ENCODE results near the gene EXOC5.
"Not testable (repeated sequence)": the region's sequence is repeated elsewhere in the genome, so short reads cannot be mapped to it uniquely, and the experiment has no call there.

The EXOC5 gene

DNA sequence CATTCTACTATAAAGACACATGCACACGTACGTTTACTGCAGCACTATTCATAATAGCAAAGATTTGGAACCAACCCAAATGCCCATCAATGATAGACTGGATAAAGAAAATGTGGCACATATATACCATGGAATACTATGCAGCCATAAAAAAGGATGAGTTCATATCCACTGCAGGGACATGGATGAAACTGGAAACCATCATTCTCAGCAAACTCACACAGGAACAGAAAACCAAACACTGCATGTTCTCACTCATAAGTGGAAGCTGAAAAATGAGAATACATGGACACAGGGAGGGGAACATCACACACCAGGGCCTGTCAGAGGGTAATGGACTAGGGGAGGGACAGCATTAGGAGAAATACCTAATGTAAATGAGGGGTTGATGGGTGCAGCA, 10.5 kb downstream of the EXOC5 start:
- DNase-seq: not testable (repeated sequence)

DNA sequence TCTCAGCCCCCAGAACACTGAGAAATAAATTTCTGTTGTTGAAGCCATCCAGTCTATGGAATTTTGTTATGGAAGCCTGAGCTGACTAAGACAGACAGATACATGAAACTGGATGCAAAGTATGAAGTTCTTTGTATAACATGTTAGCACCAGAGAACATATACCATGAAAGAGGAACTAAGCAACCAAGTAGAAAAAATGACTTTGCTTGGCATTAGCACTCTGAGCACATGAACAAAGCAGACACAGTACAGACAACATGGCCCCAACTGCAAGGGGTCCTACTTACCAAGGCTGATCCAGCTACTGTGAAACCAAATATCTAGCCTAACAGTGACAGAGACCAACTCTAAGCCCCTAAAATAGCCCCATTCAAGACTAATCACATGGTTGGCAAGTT, 13.8 kb downstream of the EXOC5 start:
- no peak for DNase-seq

DNA sequence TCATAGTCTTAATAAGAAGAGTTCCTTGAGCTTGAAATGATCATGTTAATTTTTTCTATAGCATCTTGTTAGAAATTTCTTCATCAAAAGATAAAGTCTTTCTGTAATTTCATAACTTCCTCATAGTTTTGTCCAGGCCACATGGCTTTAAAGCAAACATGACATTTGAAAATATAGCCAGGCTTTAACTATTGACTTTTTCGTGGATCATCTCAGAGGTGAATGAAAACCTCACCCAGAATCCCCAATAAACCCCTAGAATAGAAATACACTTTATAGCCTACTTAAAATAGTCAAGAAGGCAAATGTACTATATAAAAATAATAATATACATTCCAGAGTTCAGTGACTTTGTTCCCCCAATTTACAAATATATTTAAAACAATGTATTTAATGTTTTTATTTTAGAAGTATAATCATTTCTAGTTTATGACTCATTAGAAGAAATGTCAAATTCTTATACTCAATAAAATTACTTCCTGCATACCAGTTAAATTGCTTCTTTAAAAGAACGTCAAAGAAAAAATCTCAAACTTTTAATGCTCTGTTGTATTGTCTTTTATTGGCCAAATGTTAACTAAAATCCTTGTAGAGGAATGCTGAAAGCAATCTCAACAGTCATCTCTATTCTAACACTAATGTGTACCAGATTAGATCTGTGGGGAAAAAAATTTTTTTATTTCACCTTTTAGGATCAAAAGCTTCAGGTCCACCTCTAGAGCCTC, 21.6 kb downstream of the EXOC5 start:
- DNase-seq: no peak

DNA sequence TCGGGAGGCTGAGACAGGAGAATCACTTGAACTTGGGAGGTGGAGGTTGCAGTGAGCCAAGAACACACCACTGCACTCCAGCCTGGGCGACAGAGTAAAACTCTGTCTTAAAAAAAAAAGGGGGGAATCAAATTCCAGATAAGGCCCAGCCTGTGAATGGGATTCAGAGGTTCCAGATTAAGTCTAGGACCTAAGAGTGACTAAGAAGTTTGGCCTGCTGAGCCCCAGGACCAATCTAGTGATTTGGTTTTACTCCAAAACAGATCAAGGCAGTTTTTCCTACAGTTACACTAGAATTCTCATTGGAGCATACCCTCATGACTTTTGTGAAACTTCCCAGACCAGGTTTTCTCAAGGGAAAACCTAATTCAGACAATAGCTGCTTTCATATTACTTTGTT, 22.8 kb downstream of the EXOC5 start:
- DNase-seq: no peak

DNA sequence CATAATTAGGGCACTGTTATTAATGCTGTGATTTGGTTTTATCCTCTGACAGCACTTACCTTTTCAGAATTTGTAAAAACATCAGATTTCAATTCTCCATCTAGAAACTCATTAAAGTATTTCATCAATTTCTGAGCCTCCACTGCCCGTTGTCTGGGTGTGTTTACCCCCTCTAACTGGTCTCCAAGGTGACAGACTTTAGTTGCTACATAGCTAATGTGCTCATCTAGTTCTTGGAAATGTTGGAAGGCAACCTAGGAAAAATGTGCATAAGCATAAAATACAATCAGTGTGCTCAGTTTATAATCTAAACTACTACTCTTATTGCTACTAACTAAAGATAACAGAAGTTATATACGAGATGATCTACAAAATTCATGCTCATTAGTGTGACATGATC, 24.6 kb downstream of the EXOC5 start:
- DNase-seq: no peak

DNA sequence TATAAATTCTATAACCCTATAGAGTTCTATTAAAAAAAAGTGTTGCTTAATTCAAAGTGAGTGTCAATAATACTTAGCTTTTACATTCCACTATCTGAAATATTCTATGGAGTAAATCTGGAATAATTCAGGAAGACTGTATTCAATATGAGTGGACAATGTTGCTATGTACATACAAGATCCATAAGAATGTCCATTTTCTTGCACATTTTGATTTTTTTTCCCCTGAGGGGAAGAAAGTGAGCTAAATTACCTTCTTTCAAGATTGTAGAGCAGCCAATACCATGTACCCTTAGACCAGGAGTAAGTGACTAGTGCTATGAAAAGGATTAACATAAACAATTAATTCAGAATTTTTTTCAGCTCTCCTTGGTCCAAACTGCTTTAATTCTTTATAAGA, 25.4 kb downstream of the EXOC5 start:
- DNase-seq: no peak

DNA sequence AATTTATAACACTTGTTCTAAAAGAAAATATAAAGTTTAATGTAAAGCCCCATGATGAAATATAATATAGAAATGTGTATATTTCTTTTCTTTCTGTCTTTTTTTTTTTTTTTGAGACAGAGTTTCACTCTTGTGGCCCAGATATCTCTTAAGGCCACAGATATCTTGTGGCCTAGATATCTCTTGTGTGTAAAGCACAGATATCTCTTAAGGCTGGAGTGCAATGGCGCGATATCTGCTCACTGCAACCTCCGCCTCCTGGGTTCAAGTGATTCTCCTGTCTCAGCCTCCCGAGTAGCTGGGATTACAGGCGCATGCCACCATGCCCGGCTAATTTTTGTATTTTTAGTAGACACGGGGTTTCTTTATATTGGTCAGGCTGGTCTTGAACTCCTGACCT, 28.6 kb downstream of the EXOC5 start:
- DNase-seq: not testable (repeated sequence)

DNA sequence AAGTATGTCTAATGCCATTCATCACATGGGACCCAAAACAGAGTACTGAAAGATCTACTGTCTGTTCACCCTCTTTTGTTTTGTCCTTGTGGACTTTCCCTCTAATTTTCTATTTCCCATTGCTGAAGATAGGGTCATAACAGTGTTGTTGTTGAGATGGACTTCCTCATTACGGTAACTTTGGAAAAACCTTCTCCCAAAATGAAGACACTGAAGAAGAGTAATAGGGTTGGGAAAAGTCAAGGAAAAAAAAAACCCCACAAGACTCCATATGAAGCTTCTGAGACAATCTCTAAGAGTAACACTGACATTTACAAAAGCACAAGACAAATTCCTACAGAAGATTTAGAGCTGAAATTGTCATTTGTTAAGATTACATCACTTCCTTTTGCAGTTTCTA, 36.7 kb downstream of the EXOC5 start:
- no peak for DNase-seq

DNA sequence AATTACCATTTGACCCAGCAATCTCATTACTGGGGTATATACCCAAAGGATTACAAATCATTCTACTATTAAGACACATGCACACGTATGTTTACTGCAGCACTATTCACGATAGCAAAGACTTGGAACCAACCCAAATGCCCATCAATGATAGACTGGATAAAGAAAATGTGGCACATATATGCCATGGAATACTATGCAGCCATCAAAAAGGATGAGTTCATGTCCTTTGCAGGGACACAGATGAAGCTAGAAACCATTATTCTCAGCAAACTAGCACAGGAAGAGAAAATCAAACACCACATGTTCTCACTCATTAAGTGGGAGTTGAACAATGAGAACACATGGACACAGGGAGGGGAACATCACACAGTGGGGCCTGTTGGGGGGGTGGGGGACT, 40.4 kb downstream of the EXOC5 start:
- not testable (repeated sequence) for DNase-seq

DNA sequence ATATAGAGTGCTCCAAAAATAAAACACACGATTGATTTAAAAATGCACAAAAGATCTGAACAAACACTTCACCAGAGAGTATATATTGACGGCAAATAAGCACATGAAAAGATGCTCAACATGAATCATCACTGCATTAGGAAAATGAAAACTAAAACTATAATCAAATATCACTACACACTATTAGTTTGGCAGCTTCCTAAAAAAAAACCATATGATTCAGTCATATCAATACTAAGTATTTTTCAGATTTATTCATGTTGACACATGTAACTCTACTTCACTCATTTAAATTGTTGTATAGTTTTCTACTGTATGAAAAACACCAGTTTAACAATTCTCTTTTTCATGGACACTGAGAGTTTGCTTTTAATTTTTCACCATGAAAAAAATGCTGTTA, 41.6 kb downstream of the EXOC5 start:
- DNase-seq: no peak

DNA sequence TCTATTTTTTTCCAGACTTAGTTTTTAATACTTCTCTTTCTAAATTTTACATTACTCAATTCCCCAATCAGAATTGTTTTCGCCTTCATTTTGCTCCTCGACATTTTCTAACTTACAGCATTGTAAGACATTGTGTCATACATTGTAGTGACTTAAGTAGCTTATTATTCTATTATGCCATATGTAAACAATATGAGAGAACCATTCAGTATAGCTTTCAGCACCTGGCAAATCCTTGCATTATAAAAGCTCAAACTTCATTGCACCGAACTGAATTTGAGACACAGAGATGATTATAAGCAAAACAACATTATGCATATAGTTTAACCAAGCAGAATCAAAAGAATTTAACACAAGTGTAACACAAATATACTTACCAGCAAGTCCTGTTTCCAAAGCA, 46.8 kb downstream of the EXOC5 start:
- no peak for DNase-seq

DNA sequence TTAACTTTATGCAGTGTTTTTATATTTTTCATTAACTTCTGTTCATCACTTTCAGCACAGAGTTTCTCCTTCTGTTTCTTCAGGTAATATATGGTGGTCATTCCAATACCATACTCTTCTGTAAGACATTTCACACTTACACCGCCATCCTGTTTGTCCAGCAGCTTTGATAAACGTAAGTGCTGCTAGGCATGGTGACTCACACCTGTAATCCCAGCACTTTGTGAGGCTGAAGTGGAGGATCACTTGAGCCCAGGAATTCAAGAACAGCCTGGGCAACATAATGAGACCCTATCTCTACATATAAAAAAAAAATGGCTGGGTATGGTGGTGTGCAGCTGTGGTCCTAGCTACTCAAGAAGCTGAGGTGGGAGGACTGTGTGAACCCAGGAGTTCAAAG, 55.8 kb downstream of the EXOC5 start:
- no peak for DNase-seq

DNA sequence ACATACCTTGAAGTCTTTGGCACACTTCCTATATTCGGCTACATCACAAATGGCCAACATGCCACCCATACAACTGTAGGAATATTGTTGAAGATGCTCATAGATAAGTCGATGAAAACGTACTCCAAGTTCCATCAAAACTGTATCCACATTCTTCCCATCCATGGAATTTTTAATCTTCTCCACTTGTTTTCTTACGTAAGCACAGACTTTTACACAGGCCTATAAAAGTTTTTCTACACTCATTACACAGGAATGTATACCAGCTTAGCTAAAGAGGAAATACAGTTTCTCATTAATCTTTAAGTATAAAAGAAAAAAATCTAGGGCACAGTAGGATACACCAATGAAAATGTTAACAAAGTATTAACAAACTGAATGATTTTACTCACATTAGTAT, 59.1 kb downstream of the EXOC5 start:
- DNase-seq: no peak

DNA sequence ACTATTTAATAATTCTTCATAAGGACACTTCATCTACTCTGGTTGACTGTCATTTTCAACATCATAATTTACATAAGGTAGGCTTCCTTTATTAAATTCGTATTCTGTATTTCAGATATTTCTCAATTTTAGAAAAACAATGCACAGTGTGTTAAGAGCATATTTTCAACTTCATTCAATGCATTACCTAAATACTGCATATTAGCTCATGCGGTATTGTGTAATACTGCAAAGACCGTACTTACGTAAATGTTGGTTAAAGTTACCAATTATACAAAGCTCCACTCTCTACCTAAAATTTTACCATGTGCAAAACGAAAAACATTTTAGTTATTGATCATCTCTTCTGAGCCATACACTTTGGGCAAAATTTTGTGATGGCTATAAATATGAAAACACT, 62.8 kb downstream of the EXOC5 start:
- no peak for DNase-seq

DNA sequence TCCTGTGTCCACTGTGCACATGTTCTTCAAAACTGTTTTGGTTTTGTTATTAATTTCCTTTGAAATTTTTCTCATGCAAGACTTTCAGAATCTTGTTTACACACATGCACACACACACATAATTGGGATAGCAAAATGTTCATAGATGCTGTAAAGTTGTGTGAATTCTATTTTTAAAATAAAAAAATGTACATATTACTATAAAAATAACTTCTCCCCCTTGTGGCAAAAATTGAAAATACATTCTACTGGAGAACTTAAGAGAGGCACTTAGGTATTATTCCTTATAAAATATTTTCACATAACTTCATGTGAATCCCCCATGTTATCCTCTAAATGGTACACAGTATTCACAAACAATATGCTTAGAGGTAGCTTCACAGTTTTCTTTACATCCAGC, 66.0 kb downstream of the EXOC5 start:
- DNase-seq: not testable (repeated sequence)

DNA sequence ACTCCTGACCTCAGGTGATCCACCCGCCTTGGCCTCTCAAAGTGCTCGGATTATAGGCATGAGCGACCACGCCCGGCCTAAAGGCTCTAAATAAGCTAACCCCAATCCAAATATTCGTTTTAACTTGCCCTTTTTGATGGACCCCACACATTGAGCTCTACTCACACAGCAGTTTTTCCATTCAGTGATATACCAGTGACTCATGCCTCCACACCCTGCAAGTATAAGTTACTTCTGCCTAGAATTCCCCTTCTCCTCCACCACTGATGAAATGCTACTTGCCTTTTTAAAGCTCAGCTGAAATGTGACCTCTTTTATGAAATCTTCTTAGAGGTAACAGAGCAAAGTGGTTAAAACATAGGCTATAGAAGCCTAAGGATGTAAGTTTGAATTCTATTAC, 68.8 kb downstream of the EXOC5 start:
- DNase-seq: no peak

DNA sequence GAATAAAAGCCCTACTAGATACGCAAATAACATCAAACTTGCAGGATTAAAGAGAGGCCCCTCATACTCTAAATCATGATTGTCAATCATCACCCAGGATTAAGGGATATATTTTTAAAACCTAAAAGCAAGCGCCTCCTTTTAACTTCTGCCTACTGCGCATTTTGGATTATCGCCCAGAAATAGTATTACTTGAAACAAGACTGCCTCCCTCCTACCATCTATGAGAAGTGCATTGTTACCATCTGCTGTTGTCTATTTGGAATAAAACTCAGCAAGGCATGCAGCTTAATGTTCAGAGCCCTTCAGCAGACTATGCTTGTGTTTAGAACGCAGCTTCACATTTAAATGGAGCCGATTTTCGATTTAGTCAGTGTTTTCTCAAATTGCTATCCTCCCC, 79.6 kb downstream of the EXOC5 start:
- no peak for DNase-seq

DNA sequence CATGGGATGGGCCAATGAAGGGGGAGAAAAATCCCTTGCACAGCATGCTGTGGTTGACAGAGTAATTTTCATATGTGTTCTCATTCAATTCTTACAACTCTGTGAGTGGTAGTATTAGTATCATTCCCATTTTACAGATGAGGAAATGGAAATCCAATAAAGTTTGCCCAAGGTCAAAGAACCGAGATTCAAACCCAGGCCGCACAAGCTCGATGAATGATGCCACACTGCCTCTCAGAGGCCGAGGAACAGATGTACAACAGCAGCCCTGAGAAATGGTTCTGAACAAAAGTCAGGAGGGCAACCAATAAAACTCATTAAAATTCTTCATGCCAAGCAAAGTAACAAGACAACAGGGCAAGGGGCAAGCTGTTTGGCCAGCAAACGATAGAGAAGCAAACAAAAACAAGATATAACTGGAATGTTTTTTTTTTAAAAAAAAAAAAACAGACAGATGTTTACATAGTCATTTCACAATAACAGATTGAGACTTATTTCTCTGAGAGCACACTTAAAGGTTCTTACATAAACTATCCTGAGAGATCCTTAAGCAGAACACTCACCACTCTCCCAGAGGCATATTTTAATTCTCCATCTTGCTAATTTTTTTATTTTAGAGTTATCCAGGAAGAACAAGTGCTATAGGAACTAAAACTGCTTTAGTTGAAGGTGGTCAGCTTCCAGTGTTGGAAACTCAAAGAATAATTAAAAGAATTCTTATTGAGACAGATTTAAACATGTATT, 85.8 kb downstream of the EXOC5 start:
- no peak for DNase-seq

DNA sequence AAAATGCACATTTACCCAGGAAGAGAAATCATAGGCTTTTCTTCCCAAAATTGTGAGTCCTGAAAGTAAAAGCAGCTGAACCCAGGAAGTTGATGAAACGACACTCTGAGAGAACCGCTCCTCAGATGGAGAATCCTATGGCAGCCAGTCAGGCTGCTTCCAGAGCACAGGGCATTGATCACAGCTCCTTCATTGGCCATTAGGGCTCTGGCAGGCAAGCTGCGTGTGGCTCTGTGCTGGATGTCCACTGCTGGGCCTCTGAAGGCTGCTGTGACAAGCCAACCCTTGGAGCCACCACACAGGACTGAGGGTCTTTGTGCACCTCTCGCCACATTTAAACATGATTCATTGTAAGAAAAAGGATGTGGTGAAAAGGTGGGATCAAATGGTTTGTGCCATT, 89.4 kb downstream of the EXOC5 start:
- DNase-seq: no peak

DNA sequence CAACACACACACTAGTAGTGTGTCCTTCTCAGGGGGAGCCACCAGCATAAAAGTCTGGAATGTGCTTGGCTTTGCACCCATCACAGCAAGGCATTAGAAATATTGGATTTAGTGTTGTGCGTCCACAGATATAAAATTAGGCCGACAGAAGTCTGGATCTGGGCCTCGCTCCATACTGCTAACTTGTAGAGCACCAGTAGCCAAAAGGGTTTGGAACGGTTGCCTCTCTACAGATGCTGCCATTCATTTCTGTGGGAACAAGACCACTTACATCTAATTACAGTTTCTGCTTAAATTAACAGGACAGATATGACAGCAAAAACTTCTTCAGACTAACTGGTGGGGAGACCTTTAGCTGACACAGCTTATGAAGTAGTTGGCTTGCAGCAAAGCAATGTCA, 94.2 kb downstream of the EXOC5 start:
- DNase-seq: no peak

DNA sequence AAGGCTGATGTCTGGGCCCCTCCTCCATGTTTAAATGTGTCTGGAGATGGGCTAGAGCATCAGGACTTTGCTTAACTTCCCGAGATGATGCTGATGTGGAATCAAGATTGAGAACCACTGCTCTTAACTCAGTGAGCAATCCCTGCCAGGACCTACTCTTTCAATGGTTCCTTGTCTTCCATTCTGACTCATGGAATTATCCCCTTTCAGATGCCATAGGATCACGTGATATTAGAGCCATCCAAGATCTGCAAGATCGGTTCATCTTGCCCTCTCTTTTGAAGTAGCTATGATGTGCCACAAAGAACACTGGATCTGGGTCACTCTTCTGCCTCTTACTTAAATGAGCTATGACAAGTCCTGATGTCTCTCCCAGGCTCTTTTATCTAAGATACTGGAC, 96.8 kb downstream of the EXOC5 start:
- no peak for DNase-seq

DNA sequence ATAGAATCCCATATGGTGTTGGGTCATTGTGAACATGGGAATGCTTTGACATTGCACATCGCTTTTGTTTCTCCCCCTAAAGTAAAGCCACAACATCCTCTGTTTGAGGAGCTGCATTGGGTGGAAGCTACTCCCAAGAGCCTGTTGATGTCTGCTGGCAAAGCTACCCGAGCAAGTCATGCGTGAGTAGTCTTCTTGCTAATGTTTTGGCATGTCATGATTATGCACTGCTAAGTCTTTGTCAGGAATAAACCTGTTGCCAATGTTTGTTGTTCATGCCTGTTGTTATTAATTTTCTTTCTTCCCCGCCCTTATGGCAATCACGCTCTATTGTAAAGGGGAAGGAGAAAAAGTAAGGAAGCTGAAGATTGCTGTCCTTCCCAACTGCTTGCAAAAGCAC, 97.3 kb downstream of the EXOC5 start:
- DNase-seq: no peak

DNA sequence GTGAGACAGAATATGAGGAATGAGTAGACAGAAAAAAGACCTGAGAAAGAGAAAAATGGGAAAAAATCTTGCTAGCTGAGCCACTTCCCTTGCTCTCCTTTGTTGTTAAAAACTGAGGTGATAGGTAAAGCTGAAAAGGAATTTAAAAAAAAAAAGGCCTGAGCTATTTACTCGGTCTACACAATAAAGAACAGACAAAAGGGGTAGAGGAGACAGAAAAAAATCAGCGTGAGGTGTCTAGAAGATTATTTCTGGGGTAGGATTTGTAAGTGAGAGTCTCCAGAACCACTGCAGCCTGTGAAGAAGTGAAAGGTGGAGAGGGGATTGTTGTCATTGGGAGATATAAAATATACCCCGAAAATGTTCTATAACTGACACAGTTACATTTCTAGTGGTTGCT, 98.8 kb downstream of the EXOC5 start:
- no peak for DNase-seq

DNA sequence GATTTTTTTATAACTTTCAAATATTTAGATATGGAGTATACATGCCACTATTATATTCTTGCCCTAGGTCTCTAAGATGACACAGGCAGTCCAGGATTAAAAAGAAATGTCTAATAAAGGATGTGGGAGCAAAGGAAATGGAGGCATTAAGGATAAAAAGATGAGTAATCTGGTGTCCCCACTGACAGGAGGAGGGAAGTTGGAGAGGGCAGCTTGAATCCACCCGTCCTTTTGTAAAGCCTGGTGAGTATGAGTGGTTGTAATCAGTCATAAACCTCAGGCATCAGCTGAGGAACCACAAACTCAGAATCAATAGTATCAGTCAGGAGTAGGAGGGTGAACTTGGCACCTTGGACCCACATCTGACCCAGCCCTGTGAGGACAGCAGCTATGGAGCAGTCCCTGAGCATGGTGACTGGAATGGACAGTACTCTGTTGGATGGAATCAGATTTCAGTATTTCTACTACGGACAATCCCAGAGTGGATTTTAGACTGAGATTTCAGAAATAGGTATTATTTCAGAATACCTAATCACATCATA, 100.5 kb downstream of the EXOC5 start:
- no peak for DNase-seq

Data from cortex of kidney (tissue), 1 donor.